Spinal cord (tissue), 4 donors: ENCODE results near the gene EVX2. TPM values are rescaled to one million over a fixed set of nuclear protein-coding genes. Genes with fewer than 3 reads are reported as not detected.

Experiments
- polyA plus RNA-seq, 2 donors: library from polyadenylated mRNA; unstranded; fragments of 120-200 nt; gene quantifications; one replicate each; pipeline ENCODE4 v1.2.1, GENCODE V29; 2013; ENCODE audit not compliant: insufficient read length in 2 of 2
- total RNA-seq, 2 donors: library from RNA; depleted of rRNA in 1 of 2; stranded (reverse); fragments of 120-200 nt in 1 of 2; fragments of >200 nt in 1 of 2; gene quantifications; one replicate each; pipeline versions ENCODE4 v1.2.3 to v1.2.4, GENCODE V29; 2013 to 2014

Gene EVX2
- total and polyA plus RNA-seq, 4 donors = 0.17 to 1.1 (median 0.67) TPM

Other genes starting within 250 kb of the EVX2 start
- gene LNPK, start 81.7 kb downstream of the EVX2 start, total RNA-seq = 10 to 100 TPM; 38.7 to 72.8 TPM
- gene LNPK, start 81.7 kb downstream of the EVX2 start, polyA plus RNA-seq = 10 to 100 TPM; 26.2 to 40.6 TPM
- under 1 TPM in 1 of 2 donors, not detected in 1; 0.10 TPM for gene HOXD13, start 8.8 kb upstream of the EVX2 start, total RNA-seq
- not detected for gene HOXD13, start 8.8 kb upstream of the EVX2 start, polyA plus RNA-seq
- not detected for gene HOXD12, start 15.8 kb upstream of the EVX2 start, total RNA-seq
- not detected for gene HOXD12, start 15.8 kb upstream of the EVX2 start, polyA plus RNA-seq
- gene HOXD11, start 23.3 kb upstream of the EVX2 start, total RNA-seq = 1 to 10 TPM in 1 of 2 donors, not detected in 1; 1.4 TPM
- under 1 TPM; 0.39 to 0.51 TPM for gene HOXD11, start 23.3 kb upstream of the EVX2 start, polyA plus RNA-seq
- gene HOXD10, start 32.8 kb upstream of the EVX2 start, total RNA-seq = 10 to 100 TPM in 1 of 2 donors, not detected in 1; 15.5 TPM
- under 1 TPM; 0.92 to 0.98 TPM for gene HOXD10, start 32.8 kb upstream of the EVX2 start, polyA plus RNA-seq
- gene HOXD9, start 38.8 kb upstream of the EVX2 start, total RNA-seq = 1 to 10 TPM in 1 of 2 donors, under 1 TPM in 1; 0.22 to 3.2 TPM
- 1 to 10 TPM; 3.0 to 3.2 TPM for gene HOXD9, start 38.8 kb upstream of the EVX2 start, polyA plus RNA-seq
- gene HOXD8, start 45.7 kb upstream of the EVX2 start, total RNA-seq = 10 to 100 TPM; 10.5 to 12.9 TPM
- gene HOXD8, start 45.7 kb upstream of the EVX2 start, polyA plus RNA-seq = 10 to 100 TPM; 29.9 to 42.7 TPM
- 1 to 10 TPM; 3.9 to 9.0 TPM for gene HOXD4, start 67.6 kb upstream of the EVX2 start, total RNA-seq
- gene HOXD4, start 67.6 kb upstream of the EVX2 start, polyA plus RNA-seq = 10 to 100 TPM; 15.7 to 19.8 TPM
- gene HOXD3, start 73.3 kb upstream of the EVX2 start, total RNA-seq = 10 to 100 TPM in 1 of 2 donors, 1 to 10 TPM in 1; 7.3 to 11.2 TPM
- 10 to 100 TPM; 18.1 to 23.0 TPM for gene HOXD3, start 73.3 kb upstream of the EVX2 start, polyA plus RNA-seq
- 1 to 10 TPM in 1 of 2 donors, under 1 TPM in 1; 0.66 to 2.7 TPM for gene HOXD1, start 104.7 kb upstream of the EVX2 start, total RNA-seq
- 1 to 10 TPM; 5.1 to 5.6 TPM for gene HOXD1, start 104.7 kb upstream of the EVX2 start, polyA plus RNA-seq
- 10 to 100 TPM; 34.1 to 42.9 TPM for gene MTX2, start 185.5 kb upstream of the EVX2 start, total RNA-seq
- gene MTX2, start 185.5 kb upstream of the EVX2 start, polyA plus RNA-seq = 100 to 1,000 TPM in 1 of 2 donors, 10 to 100 TPM in 1; 94.7 to 102 TPM